GM12878 (cell line): Measurements from ENCODE around the gene TMEM184C. TPM values are rescaled to one million over a fixed set of nuclear protein-coding genes. Genes with fewer than 3 reads are reported as not detected.

Experiments
- ATAC-seq: fragments of 200-7000 bp; cut with Tn5 transposase; 3 replicates; pipeline ENCODE4 v1.9.1; 2020; ENCODE audit warnings: mild to moderate bottlenecking, moderate library complexity
- BruUV-seq: library from RNA; stranded (reverse); fragments of 400-500 nt; replicated peaks from 2 replicates; lab custom pipeline; 2021; lab: Mats Ljungman, UMichigan
- CTCF ChIA-PET: fragments of 300-600 bp; sonication (Branson Sonifier 250); formaldehyde crosslinking; extraction: SDS; loops from one replicate; lab custom pipeline; 2021; ENCODE audit warnings: inconsistent platforms; lab: Yijun Ruan, JAX
- POLR2A ChIA-PET: fragments of 350-600 bp; formaldehyde crosslinking; extraction: SDS; loops from one replicate; lab custom pipeline; 2021; ENCODE audit warnings: inconsistent platforms; lab: Charles Lee
- RAD21 ChIA-PET: fragments of 300-600 bp; sonication (Branson Sonifier 250); formaldehyde crosslinking; loops from one replicate; lab custom pipeline; 2023; ENCODE audit warnings: antibody characterized with exemption; ENCODE audit not compliant: unreplicated experiment; lab: Charles Lee
- SMC1A ChIA-PET: fragments of 300-600 bp; sonication (Branson Sonifier 250); formaldehyde crosslinking; loops from one replicate; lab custom pipeline; 2023; ENCODE audit not compliant: unreplicated experiment, uncharacterized antibody; lab: Charles Lee
- DNase-seq: peaks from one replicate; pipeline ENCODE4 v3.0.0-alpha.2; 2011; ENCODE audit warnings: low read depth, low spot score
- FAIRE-seq: peaks from 3 replicates; lab custom pipeline; 2011; peaks lifted over from hg19 to GRCh38; lab: Jason Lieb, UNC
- H2AFZ ChIP-seq: 2 replicates; pipeline ENCODE4 v1.6.0; 2011; ENCODE audit warnings: low read depth, low read length, control low read depth; ENCODE audit not compliant: control insufficient read depth
- H3K27ac ChIP-seq: 2 replicates; pipeline ENCODE4 v1.5.1; 2011; ENCODE audit warnings: control low read depth; ENCODE audit not compliant: control insufficient read depth, insufficient read depth
- H3K27me3 ChIP-seq, 2 experiments: replicated peaks in 1 of 2; 2 replicates each; pipeline versions ENCODE4 v1.6.0 to v1.6.1; 2011; ENCODE audit warnings: low read length in 1 of 2; ENCODE audit not compliant: control insufficient read depth in 2 of 2, insufficient read depth in 2 of 2
- H3K36me3 ChIP-seq, 2 experiments: 2 replicates each; pipeline ENCODE4 v1.5.1; 2011; ENCODE audit warnings: low read length in 1 of 2; ENCODE audit not compliant: control insufficient read depth in 2 of 2, insufficient read depth in 2 of 2
- H3K4me1 ChIP-seq: 2 replicates; pipeline ENCODE4 v1.6.1; 2011; ENCODE audit warnings: mild to moderate bottlenecking, low read length, moderate library complexity, mixed read lengths; ENCODE audit not compliant: control insufficient read depth, insufficient read depth
- H3K4me2 ChIP-seq: 2 replicates; pipeline ENCODE4 v1.6.0; 2011; ENCODE audit warnings: control low read depth; ENCODE audit not compliant: control insufficient read depth, insufficient read depth
- H3K4me3 ChIP-seq: fragments of 200-600 bp; sonication (generic); 2 replicates; pipeline ENCODE4 v1.5.1; 2016
- H3K79me2 ChIP-seq: 2 replicates; pipeline ENCODE4 v1.6.0; 2011; ENCODE audit warnings: low read length; ENCODE audit not compliant: control insufficient read depth, insufficient read depth
- H3K9ac ChIP-seq: 2 replicates; pipeline ENCODE4 v1.8.0; 2011; ENCODE audit warnings: low read length, control low read depth, mixed read lengths; ENCODE audit not compliant: control insufficient read depth, insufficient read depth
- H3K9me3 ChIP-seq: replicated peaks from 3 replicates; pipeline ENCODE4 v1.5.1; 2011; ENCODE audit warnings: mild to moderate bottlenecking, low read length; ENCODE audit not compliant: control insufficient read depth, insufficient read depth
- H4K20me1 ChIP-seq: 2 replicates; pipeline ENCODE4 v1.6.0; 2011; ENCODE audit not compliant: control insufficient read depth, insufficient read depth
- IKZF1 ChIP-seq: fragments of 450-650 bp; conservative IDR thresholded peaks from 2 replicates; pipeline ENCODE4 v1.6.1; 2017; ENCODE audit warnings: antibody characterized with exemption, mild to moderate bottlenecking
- IRF4 ChIP-seq: IDR thresholded peaks from 2 replicates; pipeline ENCODE4 v1.6.1; 2011; ENCODE audit warnings: low read depth, low read length
- MTA3 ChIP-seq: IDR thresholded peaks from 2 replicates; pipeline ENCODE4 v1.6.1; 2012; ENCODE audit warnings: low read length, inconsistent platforms, borderline replicate concordance
- TCF7 ChIP-seq: IDR thresholded peaks from 2 replicates; pipeline ENCODE4 v1.6.1; 2014; ENCODE audit warnings: antibody characterized with exemption, borderline replicate concordance
- YY1 ChIP-seq: IDR thresholded peaks from 2 replicates; pipeline ENCODE4 v1.6.1; 2011; ENCODE audit warnings: low read depth, mild to moderate bottlenecking, low read length
- WGBS: methylation state at CpG from one replicate; pipeline ENCODE4 v1.1.6; 2016; ENCODE audit warnings: low lambda C conversion rate; ENCODE audit not compliant: insufficient replicate concordance, insufficient coverage; ENCODE audit errors: missing lambda C conversion rate; 5-methylcytosine and 5-hydroxymethylcytosine counted together
- in situ Hi-C: fragments of 300-500 bp; cut with MboI; formaldehyde crosslinking; loops from 9 replicates; pipeline ENCODE4 v1.14.3; 2018; ENCODE audit warnings: mixed read lengths
- intact Hi-C: fragments of 100-400 bp; cut with micrococcal nuclease; formaldehyde crosslinking; loops from one replicate; pipeline ENCODE4 v1.14.2; 2022; ENCODE audit not compliant: unreplicated experiment
- polyA plus RNA-seq, 11 experiments: library from polyadenylated mRNA; depleted of rRNA in 4 of 11; unstranded in 6 of 11; stranded (reverse) in 5 of 11; fragments of >200 nt; fragmentation: Nextera tagmentation in 4 of 11; fragmentation: Illumina TruSeq in 1 of 11; extraction: Ambion mirVana in 4 of 11; extraction: Trizol in 1 of 11; gene quantifications; 1 replicate in 1 of 11; 2 replicates in 10 of 11; pipeline versions ENCODE4 v1.2.1 to v1.2.3, GENCODE V29; 2011 to 2016; ENCODE audit warnings: inconsistent platforms in 2 of 11, missing spikeins in 2 of 11, low read depth in 1 of 11
- total RNA-seq, 4 experiments: library from RNA; depleted of rRNA in 3 of 4; stranded (reverse); fragments of >200 nt in 3 of 4; fragmentation: Illumina TruSeq in 1 of 4; extraction: Trizol in 1 of 4; gene quantifications; 2 replicates each; pipeline versions ENCODE4 v1.2.1 to v1.2.3, GENCODE V29; 2013 to 2021

TMEM184C gene
- total and polyA plus RNA-seq, 10 of the 15 experiments (the other 5 are each of a cell fraction or from before 2014, with no cell fraction given) = 3.4 to 22.6 (median 18.2) TPM

- BruUV-seq = no TSS peak
- Histone ChIP-seq H2AFZ (no peak overlapping the region), H4K20me1 (no peaks in the 10 kb centered on the region), H3K9ac (no peak overlapping the region), H3K79me2 (no peaks in the 10 kb centered on the region), H3K4me2 (no peak overlapping the region), H3K4me3 (no peak overlapping the region), H3K27me3 (no peaks in the 10 kb centered on the region), H3K9me3 (peaks cover 4% of the 10 kb centered on the region; the same call in 1 of the 3 replicates), H3K27ac (no peak overlapping the region), H3K4me1 (peaks cover 7% of the 10 kb centered on the region; the same call in 1 of the 2 replicates), H3K36me3 (no peaks in the 10 kb centered on the region)
- no peak for FAIRE-seq
- in situ Hi-C loops = loop anchor here (5.0 kb wide), 1 partner anchor 422 kb away; no protein-coding TSS in a partner anchor
- ChIA-PET CTCF (interaction anchor here (0.6 to 2.0 kb wide), 2 partner anchors 283 to 348 kb away, joined by 3 to 4 read pairs; no protein-coding TSS in a partner anchor), SMC1A (interaction anchor here (0.6 to 1.5 kb wide), 2 partner anchors 65 to 172 kb away, joined by 3 read pairs; no protein-coding TSS in a partner anchor), POLR2A (no interaction called here), RAD21 (interaction anchor here (0.6 kb wide), 1 partner anchor 100 kb away, joined by 3 read pairs; the partner anchor contains the start of gene PRMT9)
- no peak for DNase-seq
- ATAC-seq = no peak
- WGBS = 50% methylated on average over 1 of the region's 1 CpG
- intact Hi-C loops = no loop called here
- TF ChIP-seq IKZF1 (no peak), MTA3 (no peak)
Measured at GRCh38 chr4:147583876-147584275, 33.3 kb upstream of the TMEM184C start.

DNA sequence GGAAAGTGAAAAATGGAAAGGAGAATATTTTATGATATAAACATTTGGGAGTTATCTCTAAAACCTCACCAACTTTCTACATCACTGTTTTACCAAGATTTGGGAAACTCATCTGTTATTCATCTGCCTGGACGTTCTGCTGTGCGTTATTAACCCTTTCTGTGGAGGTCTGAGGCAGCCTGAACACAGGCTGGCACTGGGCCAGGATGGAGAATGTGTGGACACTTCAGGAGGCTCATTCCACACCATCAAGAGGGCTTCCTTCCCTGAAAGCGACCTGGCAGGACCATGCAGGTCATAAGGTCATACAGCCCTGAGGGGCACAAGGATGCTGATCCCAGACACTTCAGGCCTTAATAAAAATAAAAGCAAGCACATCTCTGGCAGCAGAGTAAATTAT is 31.2 kb upstream of the TMEM184C start:
- no peak for DNase-seq
- Histone ChIP-seq H3K9me3 (peaks cover 4% of the 10 kb centered on the region; the same call in 1 of the 3 replicates), H3K79me2 (no peaks in the 10 kb centered on the region), H3K4me3 (no peak overlapping the region), H3K27ac (no peak overlapping the region), H3K4me1 (peaks cover 7% of the 10 kb centered on the region; the same call in 1 of the 2 replicates), H4K20me1 (no peaks in the 10 kb centered on the region), H2AFZ (no peak overlapping the region)
- SMC1A ChIA-PET = interaction anchor here (0.9 to 2.4 kb wide), 7 partner anchors 12 to 70 kb away, joined by 3 to 9 read pairs (median 4); no protein-coding TSS in a partner anchor
- CTCF ChIA-PET = interaction anchor here (0.8 to 6.2 kb wide), 8 partner anchors 10 to 293 kb away, joined by 3 to 93 read pairs (median 4); partner anchors contain the start of gene TMEM184C
- intact Hi-C loops = no loop called here
- RAD21 ChIA-PET = interaction anchor here (0.9 to 1.3 kb wide), 5 partner anchors 35 to 425 kb away, joined by 3 to 11 read pairs (median 3); no protein-coding TSS in a partner anchor
- ATAC-seq = no peak
- no TSS peak for BruUV-seq
- TF ChIP-seq YY1 = no peak
- no peak for TF ChIP-seq TCF7
- no peak for TF ChIP-seq IRF4
- TF ChIP-seq, all 136 proteins: peak for 0
- no peaks in the 10 kb centered on the region for H3K27me3 ChIP-seq
- in situ Hi-C loops = loop anchor here (5.0 kb wide), 1 partner anchor 69 kb away; no protein-coding TSS in a partner anchor
- no peak overlapping the region for H3K9ac ChIP-seq
- no peaks in the 10 kb centered on the region for H3K36me3 ChIP-seq
- WGBS = 5% methylated on average over 3 of the region's 3 CpGs
- FAIRE-seq = no peak
- POLR2A ChIA-PET = interaction anchor here (0.6 kb wide), 1 partner anchor 124 kb away, joined by 5 read pairs; no protein-coding TSS in a partner anchor
- peak overlapping the region; percentile 50; the same call in 1 of the 2 replicates for H3K4me2 ChIP-seq
